Endothelial cell of umbilical vein (primary cell): Measurements from ENCODE around the gene SLC30A1.

Experiments used
- MAX ChIP-seq: IDR thresholded peaks from 2 replicates; pipeline ENCODE4 v1.6.1; 2011; ENCODE audit not compliant: insufficient read depth, insufficient read length
- POLR2A ChIP-seq: IDR thresholded peaks from 2 replicates; pipeline ENCODE4 v1.6.1; 2012; ENCODE audit warnings: low read depth, mild to moderate bottlenecking, control low read depth, low read length
- POLR2AphosphoS5 ChIP-seq: IDR thresholded peaks from 2 replicates; pipeline ENCODE4 v1.6.1; 2012; ENCODE audit warnings: low read depth, mild to moderate bottlenecking, control low read depth, low read length, moderate library complexity; ENCODE audit not compliant: insufficient read depth

GRCh38 chr1:211598514-211598913 is 19.6 kb upstream of the SLC30A1 start:
- TF ChIP-seq MAX (no peak), POLR2A (no peak), POLR2AphosphoS5 (no peak)
